Measurements from ENCODE around the gene SLC7A10.

DNA sequence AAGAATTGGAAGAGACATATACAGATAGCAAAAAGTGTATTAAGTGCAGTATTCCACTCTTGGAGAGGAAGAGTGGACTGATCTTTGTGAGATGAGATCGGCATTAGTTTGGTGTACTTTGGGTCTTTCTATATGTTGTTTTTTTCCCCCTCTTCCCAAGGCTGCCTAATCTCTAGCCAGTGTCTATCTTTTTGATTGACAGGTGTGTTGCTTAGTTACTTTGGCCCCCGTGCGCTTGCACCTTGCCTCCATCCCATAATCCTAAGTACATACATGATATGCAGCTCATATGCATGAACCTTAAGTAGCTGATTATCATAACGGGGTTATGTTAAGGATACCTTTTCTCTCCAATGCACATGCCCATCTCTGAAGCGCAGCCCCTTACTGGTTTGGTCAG lies 4.3 kb upstream of the SLC7A10 start:
- TF ChIP-seq, protein P1, sequence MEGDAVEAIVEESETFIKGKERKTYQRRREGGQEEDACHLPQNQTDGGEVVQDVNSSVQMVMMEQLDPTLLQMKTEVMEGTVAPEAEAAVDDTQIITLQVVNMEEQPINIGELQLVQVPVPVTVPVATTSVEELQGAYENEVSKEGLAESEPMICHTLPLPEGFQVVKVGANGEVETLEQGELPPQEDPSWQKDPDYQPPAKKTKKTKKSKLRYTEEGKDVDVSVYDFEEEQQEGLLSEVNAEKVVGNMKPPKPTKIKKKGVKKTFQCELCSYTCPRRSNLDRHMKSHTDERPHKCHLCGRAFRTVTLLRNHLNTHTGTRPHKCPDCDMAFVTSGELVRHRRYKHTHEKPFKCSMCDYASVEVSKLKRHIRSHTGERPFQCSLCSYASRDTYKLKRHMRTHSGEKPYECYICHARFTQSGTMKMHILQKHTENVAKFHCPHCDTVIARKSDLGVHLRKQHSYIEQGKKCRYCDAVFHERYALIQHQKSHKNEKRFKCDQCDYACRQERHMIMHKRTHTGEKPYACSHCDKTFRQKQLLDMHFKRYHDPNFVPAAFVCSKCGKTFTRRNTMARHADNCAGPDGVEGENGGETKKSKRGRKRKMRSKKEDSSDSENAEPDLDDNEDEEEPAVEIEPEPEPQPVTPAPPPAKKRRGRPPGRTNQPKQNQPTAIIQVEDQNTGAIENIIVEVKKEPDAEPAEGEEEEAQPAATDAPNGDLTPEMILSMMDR (IDR thresholded peaks at IDR 0.05; ENCODE audit: low read depth, low read length) = no peak
- no peak for TF ChIP-seq EZH2phosphoT487 (IDR thresholded peaks at IDR 0.05; ENCODE audit: low read depth)

All from OCI-LY3 (cell line).